Measurements from ENCODE around the gene TANK.

GRCh38 chr2:161115605-161116380 is 44.4 kb upstream of the TANK start:
- TF ChIP-seq POLR2AphosphoS5 (IDR thresholded peaks at IDR 0.05) (no peak), TAF1 (IDR thresholded peaks at IDR 0.05; ENCODE audit: low read depth) (no peak), CTCF (IDR thresholded peaks at IDR 0.05; ENCODE audit: poor library complexity, severe bottlenecking) (no peak), EP300 (conservative IDR thresholded peaks at IDR 0.05; ENCODE audit: poor library complexity, severe bottlenecking) (no peak), EZH2 (IDR thresholded peaks at IDR 0.05; ENCODE audit: borderline replicate concordance, insufficient read depth, low read length, poor library complexity, severe bottlenecking) (no peak), SMC3 (conservative IDR thresholded peaks at IDR 0.05; ENCODE audit: poor library complexity) (no peak)
